Measurements from ENCODE around the gene CLCN7.
A peak's percentile ranks its signal among the peaks of the same experiment; 100 is the strongest.

Gene CLCN7

DNA sequence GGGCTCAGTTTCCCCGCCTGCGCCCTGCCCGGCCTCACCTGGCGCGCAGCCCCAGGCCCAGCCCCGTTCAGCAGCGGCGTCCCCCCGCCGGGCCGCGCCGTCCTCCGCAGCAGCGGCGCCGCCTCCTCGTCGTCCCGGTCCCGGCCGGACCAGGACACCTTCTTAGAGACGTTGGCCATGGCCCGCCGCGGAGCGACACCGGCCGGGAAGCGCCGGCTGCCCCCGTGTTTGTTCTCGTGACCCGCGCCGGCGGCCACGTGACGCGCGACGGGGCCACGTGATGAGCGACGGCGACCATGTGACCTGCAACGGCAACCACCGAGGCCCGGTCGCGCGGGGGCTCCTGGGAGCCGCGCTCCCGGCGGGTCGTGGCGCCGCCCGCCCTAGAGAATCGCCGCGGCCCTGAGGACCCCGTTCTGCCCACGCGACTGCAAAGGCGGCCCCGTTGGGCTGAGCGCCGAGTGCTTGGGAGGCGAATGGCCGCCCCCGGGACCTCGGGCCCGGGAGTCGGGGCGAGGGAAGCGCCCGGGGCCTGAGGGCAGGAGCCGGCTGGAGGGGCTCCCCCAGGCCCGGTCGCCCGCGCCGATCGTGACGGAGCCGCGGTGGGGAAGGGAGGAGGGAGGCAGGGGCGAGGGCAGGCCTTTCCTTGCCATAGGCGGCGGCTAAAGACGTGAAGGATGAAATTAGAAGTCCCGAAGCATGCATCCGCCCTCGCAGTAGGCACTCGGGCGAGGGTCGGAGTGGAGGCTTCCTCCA lies at the start of gene CLCN7:
CLCN7 (minus strand) TSS at position 233 of the 756 bp plus-strand sequence; CDS start at position 179, 54 bp downstream.
- peak; percentile 85 for DNase-seq (ENCODE audit: low spot score)

DNA sequence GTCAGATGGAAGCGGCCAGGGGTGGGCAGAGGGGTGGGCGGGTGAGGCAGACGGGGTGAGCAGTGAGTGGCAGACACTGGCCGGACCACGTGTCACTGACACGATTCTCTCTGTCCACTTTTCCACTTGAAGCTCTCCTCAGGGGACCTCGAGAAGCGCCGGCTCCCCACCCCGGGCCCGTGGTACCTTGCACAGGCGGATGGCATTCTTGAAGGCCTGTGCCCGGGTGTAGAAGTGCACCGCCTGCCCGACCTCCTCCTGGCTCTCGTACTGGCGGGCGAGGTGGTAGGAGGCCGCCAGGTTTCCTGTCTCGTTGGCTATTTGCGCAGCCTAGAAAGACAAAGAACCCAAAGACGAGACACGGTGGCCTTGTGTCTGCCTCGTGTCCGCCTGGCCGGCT lies 49.5 kb upstream of the CLCN7 start:
- no peak for DNase-seq (ENCODE audit: low spot score)

GRCh38 chr16:1523581-1524245 lies 48.9 kb upstream of the CLCN7 start:
- DNase-seq (ENCODE audit: low spot score): no peak

DNA sequence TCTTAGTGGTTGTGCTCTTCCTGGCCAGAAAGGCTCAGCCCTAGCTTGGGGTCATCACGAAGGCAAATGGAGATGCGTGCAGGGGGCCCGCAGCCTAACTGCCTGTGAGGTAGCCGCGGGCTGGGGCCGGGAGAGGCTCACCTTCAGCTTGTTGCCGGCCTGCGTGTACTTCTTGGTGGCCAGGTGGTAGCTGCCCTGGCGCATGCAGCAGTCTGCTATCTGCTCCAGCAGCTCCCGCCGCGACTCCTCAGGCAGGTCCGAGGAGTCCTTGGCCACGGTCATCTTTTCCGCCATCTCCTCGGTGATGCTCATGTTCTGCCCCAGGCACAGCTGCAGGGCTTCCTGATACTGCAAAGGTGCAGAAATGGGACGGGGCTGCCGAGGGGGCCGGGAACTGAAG lies 45.6 kb upstream of the CLCN7 start:
- DNase-seq (ENCODE audit: low spot score): no peak

DNA sequence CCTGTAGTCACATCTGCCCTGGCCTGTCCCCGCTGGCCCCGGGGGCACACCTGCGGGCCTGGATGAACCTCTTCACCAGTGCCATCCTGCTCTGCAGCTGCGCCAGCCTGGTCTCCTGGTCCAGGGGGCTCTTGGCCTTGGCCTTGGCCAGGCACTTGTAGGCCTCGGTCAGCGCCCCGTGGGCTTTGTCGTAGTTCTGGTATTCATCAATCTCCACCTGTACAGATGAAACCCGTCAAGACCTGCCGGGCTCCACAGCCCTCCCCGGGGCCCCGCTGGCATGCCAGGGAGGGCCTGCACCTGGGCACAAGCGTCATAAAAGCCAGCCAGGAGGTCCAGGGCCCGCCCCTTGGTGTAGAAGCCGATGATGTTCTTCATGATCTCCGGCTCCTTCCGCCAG lies 45.0 kb upstream of the CLCN7 start:
- DNase-seq (ENCODE audit: low spot score): no peak

DNA sequence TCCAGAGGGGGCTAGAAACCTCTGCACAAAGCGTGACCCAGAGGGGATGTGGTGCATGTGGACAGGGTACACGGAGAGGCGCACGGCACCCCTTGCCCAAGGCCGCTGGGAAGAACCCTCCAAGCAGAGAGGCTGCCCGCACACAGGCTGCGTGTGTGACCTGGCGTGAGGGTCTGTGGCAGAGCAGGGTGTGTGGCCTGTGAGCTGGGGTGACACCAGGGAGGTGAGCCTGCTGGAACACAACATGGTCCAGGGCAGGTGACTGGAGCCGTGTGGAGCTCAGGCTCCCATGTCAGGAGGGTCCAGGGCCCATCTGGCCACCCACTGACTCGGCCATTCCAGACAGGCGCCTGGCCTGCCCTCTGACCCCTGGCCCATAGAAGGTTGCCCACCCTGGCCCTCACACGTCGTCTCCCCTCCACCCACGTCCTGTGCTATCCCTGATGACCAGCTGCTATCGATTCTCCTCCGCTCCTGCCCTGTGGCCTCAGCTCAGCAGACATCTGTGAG lies 43.9 kb upstream of the CLCN7 start:
- no peak for DNase-seq (ENCODE audit: low spot score)

DNA sequence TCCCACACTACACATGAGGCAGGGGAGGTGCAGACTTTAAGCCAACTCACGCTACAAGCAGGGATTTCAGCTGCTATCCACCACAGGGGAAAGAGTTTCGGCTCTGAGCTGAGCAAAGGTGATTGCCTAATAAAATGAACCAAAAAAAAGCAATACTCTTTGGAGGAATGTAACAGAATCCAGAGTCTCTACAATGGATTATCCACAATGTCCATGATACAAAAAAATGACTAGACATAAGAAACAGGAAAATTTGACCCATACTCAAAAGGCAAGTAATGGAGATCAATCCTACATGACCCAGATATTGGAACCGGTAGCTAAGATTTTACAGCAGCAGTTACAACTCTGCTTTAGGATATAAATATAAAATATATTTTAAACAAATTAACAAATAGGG lies 39.7 kb upstream of the CLCN7 start:
- DNase-seq (ENCODE audit: low spot score): no peak

DNA sequence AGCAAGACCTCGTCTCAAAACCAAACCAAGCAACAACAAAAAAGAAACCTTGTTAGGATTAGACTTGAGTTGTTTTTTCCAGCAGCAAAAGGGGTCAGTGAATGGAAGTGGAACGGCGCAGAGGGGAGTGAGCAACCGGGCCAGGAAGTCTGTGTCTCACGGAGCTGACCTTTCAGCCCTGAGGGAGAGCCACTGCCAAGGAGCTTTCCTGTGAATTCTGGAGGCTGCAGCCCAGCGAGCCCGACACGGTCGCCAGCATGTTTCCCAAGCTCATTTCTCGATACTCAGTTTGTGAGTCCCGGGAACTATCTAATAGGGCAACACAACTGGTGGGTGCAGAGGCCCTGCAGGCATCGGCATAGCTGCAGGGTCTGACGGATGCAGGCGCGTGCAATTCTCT lies 37.9 kb upstream of the CLCN7 start:
- DNase-seq (ENCODE audit: low spot score): no peak

- no peak for DNase-seq (ENCODE audit: low spot score)
Measured at GRCh38 chr16:1511662-1512569, 37.1 kb upstream of the CLCN7 start.

DNA sequence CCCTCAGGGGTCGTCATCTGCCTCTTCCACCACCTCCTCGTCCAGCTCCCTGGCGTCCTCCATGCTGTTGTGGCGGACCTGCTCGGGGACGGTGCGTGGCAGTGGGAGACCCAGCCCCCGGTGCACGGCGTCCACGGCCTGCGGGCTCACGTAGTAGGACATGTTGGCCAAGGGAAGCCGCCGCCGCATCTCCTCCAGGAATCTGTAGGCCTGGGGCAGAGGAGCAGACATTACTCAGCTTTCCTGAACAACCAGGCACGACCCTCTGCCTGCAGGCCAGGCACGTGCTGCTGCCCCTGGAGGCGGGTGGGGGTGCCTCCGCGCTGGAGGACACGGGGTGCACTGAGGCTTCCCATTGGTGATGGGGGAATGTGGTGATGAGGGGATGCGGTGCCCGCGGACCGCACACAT lies 36.1 kb upstream of the CLCN7 start:
- no peak for DNase-seq (ENCODE audit: low spot score)

- DNase-seq (ENCODE audit: low spot score): no peak
Measured at GRCh38 chr16:1510272-1510671, 35.4 kb upstream of the CLCN7 start.

GRCh38 chr16:1509307-1510221 lies 34.7 kb upstream of the CLCN7 start:
- no peak for DNase-seq (ENCODE audit: low spot score)

- no peak for DNase-seq (ENCODE audit: low spot score)
Measured at GRCh38 chr16:1508494-1509187, 33.8 kb upstream of the CLCN7 start.

GRCh38 chr16:1506494-1507213 lies 31.8 kb upstream of the CLCN7 start:
- DNase-seq (ENCODE audit: low spot score): no peak

DNA sequence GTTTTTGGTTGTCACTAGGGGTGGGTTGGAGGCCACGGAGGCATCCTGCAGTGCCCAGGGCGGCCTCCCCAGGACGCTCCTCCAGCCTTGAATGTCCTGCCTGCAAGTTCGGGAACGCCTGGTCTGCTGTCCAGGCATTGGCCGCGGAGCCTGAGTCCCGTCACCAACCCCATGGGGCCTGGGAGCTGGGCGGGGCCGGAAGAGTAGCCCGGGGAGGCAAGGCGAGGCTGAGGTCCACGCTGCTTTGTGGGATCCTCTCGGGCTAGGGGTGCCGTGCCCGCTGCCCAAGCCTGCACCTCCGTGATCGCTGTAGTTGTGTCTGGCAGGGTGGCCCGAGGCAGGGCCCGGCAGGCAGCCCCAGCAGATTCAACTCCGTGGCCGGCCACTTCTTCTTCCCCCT lies 31.1 kb upstream of the CLCN7 start:
- no peak for DNase-seq (ENCODE audit: low spot score)

DNA sequence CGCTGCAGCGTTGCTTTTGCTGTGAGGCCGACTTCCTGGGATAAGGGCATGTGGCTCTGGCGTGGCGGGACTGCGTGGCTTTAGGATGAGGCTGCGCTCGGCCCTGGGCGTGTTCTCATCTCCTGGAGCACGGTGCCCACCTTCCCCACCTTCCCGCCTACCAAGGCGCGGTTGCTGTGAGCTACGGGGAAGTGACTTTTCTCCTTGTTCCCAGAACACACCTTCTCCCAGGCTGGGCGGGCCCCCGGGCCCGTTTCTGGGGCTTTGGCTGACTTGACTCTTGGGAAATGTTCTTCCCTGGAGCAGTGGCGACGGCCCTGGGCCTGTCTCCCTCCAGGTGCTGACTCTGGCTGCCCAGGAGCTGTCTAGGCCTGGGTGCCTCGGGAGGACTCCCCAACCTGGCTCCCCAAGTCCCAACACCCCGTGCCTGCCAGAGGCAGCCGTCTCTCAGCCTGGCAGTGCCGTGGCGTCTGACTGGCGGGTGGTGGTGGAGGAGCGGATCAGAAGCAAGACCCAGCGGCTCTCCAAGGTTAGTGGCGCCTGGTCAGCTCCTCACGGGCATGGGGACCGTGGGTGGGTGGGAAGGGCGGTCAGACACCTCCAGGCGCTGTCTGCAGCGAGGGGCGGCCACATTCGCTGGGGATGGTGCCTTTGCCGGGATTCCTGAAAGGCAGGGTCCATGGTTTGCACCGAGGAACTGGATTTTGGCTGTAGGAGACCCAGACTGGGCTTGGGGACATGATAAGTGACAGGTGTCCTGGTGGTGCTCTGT lies 30.4 kb upstream of the CLCN7 start:
- DNase-seq (ENCODE audit: low spot score): no peak

GRCh38 chr16:1503110-1503955 lies 28.5 kb upstream of the CLCN7 start:
- no peak for DNase-seq (ENCODE audit: low spot score)
